ENCODE data around the gene KCNQ1OT1.

The KCNQ1OT1 gene

GRCh38 chr11:2689651-2690575, 9.9 kb downstream of the KCNQ1OT1 start (continued):
- TF ChIP-seq, protein P1, sequence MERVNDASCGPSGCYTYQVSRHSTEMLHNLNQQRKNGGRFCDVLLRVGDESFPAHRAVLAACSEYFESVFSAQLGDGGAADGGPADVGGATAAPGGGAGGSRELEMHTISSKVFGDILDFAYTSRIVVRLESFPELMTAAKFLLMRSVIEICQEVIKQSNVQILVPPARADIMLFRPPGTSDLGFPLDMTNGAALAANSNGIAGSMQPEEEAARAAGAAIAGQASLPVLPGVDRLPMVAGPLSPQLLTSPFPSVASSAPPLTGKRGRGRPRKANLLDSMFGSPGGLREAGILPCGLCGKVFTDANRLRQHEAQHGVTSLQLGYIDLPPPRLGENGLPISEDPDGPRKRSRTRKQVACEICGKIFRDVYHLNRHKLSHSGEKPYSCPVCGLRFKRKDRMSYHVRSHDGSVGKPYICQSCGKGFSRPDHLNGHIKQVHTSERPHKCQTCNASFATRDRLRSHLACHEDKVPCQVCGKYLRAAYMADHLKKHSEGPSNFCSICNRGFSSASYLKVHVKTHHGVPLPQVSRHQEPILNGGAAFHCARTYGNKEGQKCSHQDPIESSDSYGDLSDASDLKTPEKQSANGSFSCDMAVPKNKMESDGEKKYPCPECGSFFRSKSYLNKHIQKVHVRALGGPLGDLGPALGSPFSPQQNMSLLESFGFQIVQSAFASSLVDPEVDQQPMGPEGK (CRISPR knock-in tag; IDR thresholded peaks at IDR 0.05; ENCODE audit: borderline replicate concordance), result no peak

GRCh38 chr11:2688381-2689231, 11.2 kb downstream of the KCNQ1OT1 start:
- TF ChIP-seq CSRNP3 (CRISPR knock-in tag; IDR thresholded peaks at IDR 0.05), result no peak
- TF ChIP-seq TCF4 (CRISPR knock-in tag; IDR thresholded peaks at IDR 0.05; ENCODE audit: borderline replicate concordance), result no peak
- no peak for ATAC-seq

DNA sequence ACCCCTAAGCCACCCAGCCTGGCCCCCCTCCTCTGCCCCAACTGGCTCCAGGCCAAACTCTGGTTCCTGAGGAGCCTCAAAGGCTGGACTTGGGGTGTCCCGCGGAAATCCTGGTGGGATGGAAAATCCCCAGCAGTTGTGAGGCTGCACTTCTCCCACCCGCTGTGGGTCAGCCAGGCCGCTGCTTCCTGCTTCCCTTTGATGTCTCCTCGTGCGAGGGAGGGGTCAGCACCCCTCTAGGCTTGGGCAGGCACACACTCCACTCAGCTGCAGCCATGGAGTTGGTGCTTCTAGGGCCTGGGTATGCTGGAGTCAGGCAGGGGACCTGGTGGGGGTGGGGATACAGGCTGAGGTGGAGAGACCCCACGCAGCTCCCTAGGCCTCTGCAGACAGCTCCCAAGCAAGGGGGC, 12.0 kb downstream of the KCNQ1OT1 start:
- no peak for ATAC-seq
- TF ChIP-seq CSRNP3 (CRISPR knock-in tag; IDR thresholded peaks at IDR 0.05), result no peak
- no peak for TF ChIP-seq PPARA (CRISPR knock-in tag; IDR thresholded peaks at IDR 0.05; ENCODE audit: borderline replicate concordance)

DNA sequence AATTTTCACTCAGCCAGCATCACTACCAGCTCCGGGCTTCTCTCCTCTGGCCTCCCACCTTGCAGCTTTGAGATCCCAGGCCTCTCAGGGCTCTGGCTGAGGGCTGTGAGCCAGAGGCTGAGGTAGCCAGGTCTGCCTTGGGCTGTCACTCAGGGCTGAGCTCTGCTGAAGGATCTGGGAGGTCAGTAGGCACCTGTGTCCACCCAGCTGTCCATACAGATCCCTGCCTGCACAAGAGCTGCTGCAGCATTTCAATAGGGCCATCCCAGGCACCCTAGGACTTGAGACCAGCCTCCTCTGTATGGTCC, 12.6 kb downstream of the KCNQ1OT1 start:
- ATAC-seq, result no peak
- no peak for TF ChIP-seq SNAI2 (CRISPR knock-in tag; IDR thresholded peaks at IDR 0.05)
- TF ChIP-seq, protein P1 (CRISPR knock-in tag; IDR thresholded peaks at IDR 0.05; ENCODE audit: borderline replicate concordance), result no peak
- TF ChIP-seq ZNF565 (CRISPR knock-in tag; conservative IDR thresholded peaks at IDR 0.05; ENCODE audit: low read depth), result no peak
- no peak for TF ChIP-seq ZNF8 (CRISPR knock-in tag; IDR thresholded peaks at IDR 0.05)

GRCh38 chr11:2686360-2687222, 13.2 kb downstream of the KCNQ1OT1 start:
- no peak for ATAC-seq
- TF ChIP-seq ISL1 (CRISPR knock-in tag; IDR thresholded peaks at IDR 0.05), result no peak
- TF ChIP-seq ZNF8 (CRISPR knock-in tag; IDR thresholded peaks at IDR 0.05), result no peak
- TF ChIP-seq ZNF565 (CRISPR knock-in tag; conservative IDR thresholded peaks at IDR 0.05; ENCODE audit: low read depth), result no peak
- no peak for TF ChIP-seq SNAI2 (CRISPR knock-in tag; IDR thresholded peaks at IDR 0.05)
- TF ChIP-seq, protein P1 (CRISPR knock-in tag; IDR thresholded peaks at IDR 0.05; ENCODE audit: borderline replicate concordance), result no peak
- no peak for TF ChIP-seq ZC3H10 (CRISPR knock-in tag; IDR thresholded peaks at IDR 0.05)
- TF ChIP-seq CSDC2 (CRISPR knock-in tag; IDR thresholded peaks at IDR 0.05), result no peak
- no peak for TF ChIP-seq OSR1 (CRISPR knock-in tag; IDR thresholded peaks at IDR 0.05)
- no peak for TF ChIP-seq BACH2 (CRISPR knock-in tag; IDR thresholded peaks at IDR 0.05; ENCODE audit: borderline replicate concordance)
- TF ChIP-seq TOX (CRISPR knock-in tag; IDR thresholded peaks at IDR 0.05; ENCODE audit: borderline replicate concordance), result no peak
- TF ChIP-seq, protein P2, sequence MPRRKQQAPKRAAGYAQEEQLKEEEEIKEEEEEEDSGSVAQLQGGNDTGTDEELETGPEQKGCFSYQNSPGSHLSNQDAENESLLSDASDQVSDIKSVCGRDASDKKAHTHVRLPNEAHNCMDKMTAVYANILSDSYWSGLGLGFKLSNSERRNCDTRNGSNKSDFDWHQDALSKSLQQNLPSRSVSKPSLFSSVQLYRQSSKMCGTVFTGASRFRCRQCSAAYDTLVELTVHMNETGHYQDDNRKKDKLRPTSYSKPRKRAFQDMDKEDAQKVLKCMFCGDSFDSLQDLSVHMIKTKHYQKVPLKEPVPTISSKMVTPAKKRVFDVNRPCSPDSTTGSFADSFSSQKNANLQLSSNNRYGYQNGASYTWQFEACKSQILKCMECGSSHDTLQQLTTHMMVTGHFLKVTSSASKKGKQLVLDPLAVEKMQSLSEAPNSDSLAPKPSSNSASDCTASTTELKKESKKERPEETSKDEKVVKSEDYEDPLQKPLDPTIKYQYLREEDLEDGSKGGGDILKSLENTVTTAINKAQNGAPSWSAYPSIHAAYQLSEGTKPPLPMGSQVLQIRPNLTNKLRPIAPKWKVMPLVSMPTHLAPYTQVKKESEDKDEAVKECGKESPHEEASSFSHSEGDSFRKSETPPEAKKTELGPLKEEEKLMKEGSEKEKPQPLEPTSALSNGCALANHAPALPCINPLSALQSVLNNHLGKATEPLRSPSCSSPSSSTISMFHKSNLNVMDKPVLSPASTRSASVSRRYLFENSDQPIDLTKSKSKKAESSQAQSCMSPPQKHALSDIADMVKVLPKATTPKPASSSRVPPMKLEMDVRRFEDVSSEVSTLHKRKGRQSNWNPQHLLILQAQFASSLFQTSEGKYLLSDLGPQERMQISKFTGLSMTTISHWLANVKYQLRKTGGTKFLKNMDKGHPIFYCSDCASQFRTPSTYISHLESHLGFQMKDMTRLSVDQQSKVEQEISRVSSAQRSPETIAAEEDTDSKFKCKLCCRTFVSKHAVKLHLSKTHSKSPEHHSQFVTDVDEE (CRISPR knock-in tag; IDR thresholded peaks at IDR 0.05), result no peak
- TF ChIP-seq ZNF70 (CRISPR knock-in tag; IDR thresholded peaks at IDR 0.05), result no peak
- no peak for TF ChIP-seq ZFP3 (CRISPR knock-in tag; IDR thresholded peaks at IDR 0.05)
- TF ChIP-seq PPARA (CRISPR knock-in tag; IDR thresholded peaks at IDR 0.05; ENCODE audit: borderline replicate concordance), result no peak
- no peak for TF ChIP-seq TCF4 (CRISPR knock-in tag; IDR thresholded peaks at IDR 0.05; ENCODE audit: borderline replicate concordance)
- no peak for TF ChIP-seq GLIS3 (CRISPR knock-in tag; IDR thresholded peaks at IDR 0.05)
